Measurements from ENCODE around the gene ANKRD40.
"Not testable (repeated sequence)": the region's sequence is repeated elsewhere in the genome, so short reads cannot be mapped to it uniquely, and the experiment has no call there.

Gene ANKRD40

GRCh38 chr17:50715471-50715870, 7.8 kb upstream of the ANKRD40 start:
- in situ Hi-C loops (cut with MboI; ENCODE audit: low sequenced_read_pairs), result no loop called here

- in situ Hi-C loops (cut with MboI; ENCODE audit: low sequenced_read_pairs), result no loop called here
Observed at GRCh38 chr17:50712641-50713040, 4.9 kb upstream of the ANKRD40 start.

- in situ Hi-C loops (cut with MboI; ENCODE audit: low sequenced_read_pairs), result no loop called here
Observed at GRCh38 chr17:50710650-50711049, 2.9 kb upstream of the ANKRD40 start.

- in situ Hi-C loops (cut with MboI; ENCODE audit: low sequenced_read_pairs), result no loop called here
Observed at GRCh38 chr17:50710025-50710424, 2.3 kb upstream of the ANKRD40 start.

- in situ Hi-C loops (cut with MboI; ENCODE audit: low sequenced_read_pairs), result not testable (repeated sequence)
Observed at GRCh38 chr17:50709053-50709452, 1.3 kb upstream of the ANKRD40 start.

- in situ Hi-C loops (cut with MboI; ENCODE audit: low sequenced_read_pairs), result no loop called here
Observed at GRCh38 chr17:50708050-50709000, 611 bp upstream of the ANKRD40 start.

GRCh38 chr17:50703162-50703561, 4.6 kb downstream of the ANKRD40 start:
- in situ Hi-C loops (cut with MboI; ENCODE audit: low sequenced_read_pairs), result no loop called here

- in situ Hi-C loops (cut with MboI; ENCODE audit: low sequenced_read_pairs), result loop anchor here (10.0 kb wide), 1 partner anchor 155 kb away; the partner anchor contains the start of gene SPATA20
Observed at GRCh38 chr17:50699410-50699809, 8.3 kb downstream of the ANKRD40 start.

GRCh38 chr17:50697663-50698272, 9.9 kb downstream of the ANKRD40 start:
- in situ Hi-C loops (cut with MboI; ENCODE audit: low sequenced_read_pairs), result loop anchor here (10.0 kb wide), 1 partner anchor 153 kb away; the partner anchor contains the start of gene SPATA20

GRCh38 chr17:50697062-50697461, 10.7 kb downstream of the ANKRD40 start:
- in situ Hi-C loops (cut with MboI; ENCODE audit: low sequenced_read_pairs), result loop anchor here (10.0 kb wide), 1 partner anchor 152 kb away; the partner anchor contains the start of gene SPATA20

GRCh38 chr17:50696365-50696879, 11.3 kb downstream of the ANKRD40 start:
- in situ Hi-C loops (cut with MboI; ENCODE audit: low sequenced_read_pairs), result loop anchor here (10.0 kb wide), 1 partner anchor 152 kb away; the partner anchor contains the start of gene SPATA20

- in situ Hi-C loops (cut with MboI; ENCODE audit: low sequenced_read_pairs), result loop anchor here (10.0 kb wide), 1 partner anchor 148 kb away; the partner anchor contains the start of gene SPATA20
Observed at GRCh38 chr17:50693036-50693682, 14.6 kb downstream of the ANKRD40 start.

GRCh38 chr17:50692448-50693035, 15.2 kb downstream of the ANKRD40 start:
- in situ Hi-C loops (cut with MboI; ENCODE audit: low sequenced_read_pairs), result loop anchor here (10.0 kb wide), 1 partner anchor 148 kb away; the partner anchor contains the start of gene SPATA20

- in situ Hi-C loops (cut with MboI; ENCODE audit: low sequenced_read_pairs), result loop anchor here (10.0 kb wide), 1 partner anchor 147 kb away; the partner anchor contains the start of gene SPATA20
Observed at GRCh38 chr17:50691550-50692447, 15.9 kb downstream of the ANKRD40 start.

- in situ Hi-C loops (cut with MboI; ENCODE audit: low sequenced_read_pairs), result loop anchor here (10.0 kb wide), 1 partner anchor 146 kb away; the partner anchor contains the start of gene SPATA20
Observed at GRCh38 chr17:50690887-50691549, 16.7 kb downstream of the ANKRD40 start.

GRCh38 chr17:50689956-50690886, 17.5 kb downstream of the ANKRD40 start:
- in situ Hi-C loops (cut with MboI; ENCODE audit: low sequenced_read_pairs), result loop anchor here (10.0 kb wide), 1 partner anchor 145 kb away; the partner anchor contains the start of gene SPATA20

GRCh38 chr17:50689251-50689650, 18.5 kb downstream of the ANKRD40 start:
- in situ Hi-C loops (cut with MboI; ENCODE audit: low sequenced_read_pairs), result no loop called here

- in situ Hi-C loops (cut with MboI; ENCODE audit: low sequenced_read_pairs), result no loop called here
Observed at GRCh38 chr17:50688245-50688644, 19.5 kb downstream of the ANKRD40 start.
